Subcutaneous abdominal adipose tissue (tissue), 5 donors: ENCODE data around the gene ELOVL6.

Source experiments
- H3K27ac ChIP-seq: one replicate; pipeline ENCODE4 v1.7.0; 2013; ENCODE audit warnings: low read depth, mild to moderate bottlenecking, inconsistent platforms, low read length, moderate library complexity
- H3K27me3 ChIP-seq, 5 donors: one replicate each; pipeline ENCODE4 v1.7.0; 2013; ENCODE audit warnings: low read length in 5 of 5, inconsistent platforms in 1 of 5; ENCODE audit not compliant: control insufficient read depth in 5 of 5, insufficient read depth in 4 of 5
- H3K36me3 ChIP-seq, 5 donors: one replicate each; pipeline ENCODE4 v1.7.0; 2013; ENCODE audit warnings: low read length in 5 of 5; ENCODE audit not compliant: control insufficient read depth in 5 of 5, insufficient read depth in 5 of 5
- H3K4me1 ChIP-seq, 5 donors: one replicate each; pipeline ENCODE4 v1.7.0; 2013; ENCODE audit warnings: low read length in 5 of 5, mild to moderate bottlenecking in 3 of 5, moderate library complexity in 1 of 5; ENCODE audit not compliant: control insufficient read depth in 5 of 5, insufficient read depth in 5 of 5
- H3K4me3 ChIP-seq, 5 donors: one replicate each; pipeline ENCODE4 v1.7.0; 2013; ENCODE audit warnings: low read length in 5 of 5, low read depth in 1 of 5
- H3K9ac ChIP-seq, 5 donors: one replicate each; pipeline ENCODE4 v1.7.0; 2013; ENCODE audit warnings: low read length in 5 of 5, mild to moderate bottlenecking in 4 of 5, moderate library complexity in 3 of 5
- H3K9me3 ChIP-seq, 5 donors: one replicate each; pipeline ENCODE4 v1.7.0; 2013; ENCODE audit warnings: low read length in 5 of 5; ENCODE audit not compliant: control insufficient read depth in 5 of 5
- donor health status: healthy.
- donor health status: healthy.
- donor health status: healthy.
- donor health status: healthy.
- donor health status: healthy.

The ELOVL6 gene

DNA sequence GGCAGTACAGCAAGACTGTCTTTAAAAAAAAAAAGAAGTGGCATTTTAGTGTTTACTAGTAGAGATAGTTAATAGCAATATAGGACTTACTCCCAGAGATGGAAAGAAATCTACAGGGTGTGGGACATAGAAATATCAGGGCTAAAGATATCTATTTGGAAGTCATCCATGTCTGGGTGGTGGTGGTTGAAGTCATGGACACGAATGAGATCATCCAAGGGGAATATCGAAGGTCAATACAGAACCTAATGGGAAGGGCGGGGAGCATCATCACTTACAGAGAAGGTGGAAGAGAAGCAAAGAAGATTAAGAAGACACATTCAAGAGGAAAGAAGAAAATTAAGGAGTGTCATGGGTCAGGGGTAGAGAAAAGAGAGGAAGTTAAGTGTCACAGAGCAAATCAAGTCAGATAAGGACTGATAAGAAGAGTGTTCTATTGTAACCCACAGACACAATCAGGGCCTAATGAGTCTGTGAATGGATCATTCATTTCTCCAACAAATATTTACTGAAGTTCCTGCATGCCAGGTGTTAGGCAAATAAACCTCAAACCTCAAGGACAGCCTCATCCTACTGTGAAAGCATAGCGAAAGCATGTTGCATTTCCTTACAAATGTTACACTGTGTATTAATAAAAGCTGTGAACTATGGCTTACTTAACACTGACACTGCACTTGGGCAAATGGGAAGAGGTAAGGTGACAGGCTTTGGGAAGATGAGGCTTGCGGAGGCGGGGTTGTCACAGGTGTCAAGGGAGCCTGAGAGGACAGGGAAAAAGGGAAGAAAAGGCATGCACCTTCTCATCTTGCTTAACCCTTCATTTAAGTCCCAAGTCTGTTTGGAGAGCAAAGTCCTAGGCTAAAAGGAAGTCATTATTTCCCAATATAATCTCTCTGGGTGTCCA lies 65.3 kb downstream of the ELOVL6 start:
- peaks cover 0 to 22% (median 0%) of the 10 kb centered on the region in 5 donors for H3K4me1 ChIP-seq
- no peaks in the 10 kb centered on the region for H3K9me3 ChIP-seq
- peak overlapping the region; percentile 20 for H3K27ac ChIP-seq
- H3K9ac ChIP-seq, result no peak overlapping the region
- H3K4me3 ChIP-seq, result no peak overlapping the region
- H3K27me3 ChIP-seq, result no peaks in the 10 kb centered on the region
- H3K36me3 ChIP-seq, result no peaks in the 10 kb centered on the region

DNA sequence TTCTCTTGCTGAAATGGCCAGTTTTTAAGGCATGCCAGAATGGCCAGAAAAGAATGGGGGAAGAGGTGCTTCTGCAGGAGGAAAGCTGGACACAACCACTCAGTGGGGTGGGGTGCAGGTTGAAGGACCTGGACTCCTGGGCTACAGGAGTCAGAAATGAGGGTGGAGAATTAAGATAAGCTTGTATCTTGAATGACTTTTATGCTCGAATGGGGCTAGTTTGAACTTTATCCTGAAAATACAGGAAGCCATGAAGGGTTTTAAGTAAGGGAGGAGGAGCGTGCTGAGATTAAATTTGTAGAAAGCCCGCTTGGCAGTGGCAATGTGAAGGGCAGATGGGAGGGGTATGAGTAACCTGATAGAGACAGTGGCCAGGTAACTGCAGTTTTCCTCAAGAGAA lies 66.5 kb downstream of the ELOVL6 start:
- no peak overlapping the region for H3K27ac ChIP-seq
- no peak overlapping the region for H3K4me3 ChIP-seq
- no peaks in the 10 kb centered on the region for H3K27me3 ChIP-seq
- H3K4me1 ChIP-seq, result peaks cover 0 to 22% (median 0%) of the 10 kb centered on the region in 5 donors
- no peaks in the 10 kb centered on the region for H3K36me3 ChIP-seq
- H3K9me3 ChIP-seq, result no peaks in the 10 kb centered on the region
- H3K9ac ChIP-seq, result no peak overlapping the region

DNA sequence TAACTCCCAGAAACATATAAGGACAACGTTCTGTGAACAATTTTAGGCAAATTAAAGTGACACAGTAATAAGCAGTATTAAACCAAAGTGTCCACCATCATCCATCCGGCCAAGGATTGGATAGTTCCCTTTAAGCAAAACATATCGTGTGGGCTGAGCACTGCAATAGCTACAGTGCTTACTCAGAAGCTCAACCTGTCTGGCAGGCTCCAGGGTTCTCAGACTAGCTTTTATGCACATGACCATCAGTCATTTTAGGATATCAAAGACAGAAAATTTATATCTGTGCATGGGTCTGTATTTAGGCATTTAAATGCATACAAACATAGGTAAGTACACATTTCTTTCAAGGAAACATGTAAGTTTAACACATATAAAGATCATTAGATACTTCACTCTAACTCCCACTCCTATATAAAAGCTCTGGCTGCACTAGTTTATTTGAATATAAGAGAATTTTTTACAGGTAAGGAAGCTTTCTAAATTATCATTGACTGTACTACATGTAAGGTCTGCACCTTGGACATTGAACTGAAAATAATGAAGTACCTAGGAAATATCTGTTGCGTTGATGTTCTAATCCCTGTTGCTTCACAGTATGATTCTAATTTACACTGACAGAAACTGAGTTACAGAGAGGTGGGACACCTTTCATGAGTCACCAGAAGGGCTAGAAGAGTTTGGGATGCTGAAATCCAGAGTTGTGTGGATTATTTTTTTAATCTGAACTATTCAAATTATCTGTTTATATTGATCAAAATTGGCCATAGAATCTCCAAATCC lies 67.6 kb downstream of the ELOVL6 start:
- H3K36me3 ChIP-seq, result no peaks in the 10 kb centered on the region
- no peak overlapping the region for H3K27ac ChIP-seq
- peaks cover 0 to 22% (median 0%) of the 10 kb centered on the region in 5 donors for H3K4me1 ChIP-seq
- H3K4me3 ChIP-seq, result no peak overlapping the region
- no peaks in the 10 kb centered on the region for H3K9me3 ChIP-seq
- H3K9ac ChIP-seq, result no peak overlapping the region
- H3K27me3 ChIP-seq, result no peaks in the 10 kb centered on the region

DNA sequence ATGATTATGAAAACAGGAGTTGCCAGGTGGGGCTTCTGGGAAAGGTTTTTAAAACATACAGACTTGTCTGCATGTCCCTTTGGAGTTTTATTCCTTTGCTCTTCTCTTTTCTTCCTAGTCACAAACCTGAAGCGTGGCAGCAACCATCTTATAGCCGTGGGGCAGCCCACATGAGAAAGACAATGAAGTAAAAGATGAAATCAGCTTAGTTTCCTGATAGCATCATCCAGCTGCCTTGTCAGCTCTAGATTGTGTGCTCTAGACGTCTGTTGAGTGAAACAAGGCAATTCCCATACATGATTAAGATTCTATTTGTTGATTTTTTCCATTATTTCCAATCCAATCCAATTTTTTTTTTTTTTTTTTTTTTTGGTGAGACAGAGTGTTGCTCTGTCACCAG lies 68.9 kb downstream of the ELOVL6 start:
- Histone ChIP-seq H3K4me3 (no peak overlapping the region), H3K9ac (no peak overlapping the region), H3K4me1 (peaks cover 0 to 17% (median 0%) of the 10 kb centered on the region in 5 donors), H3K27ac (no peak overlapping the region), H3K9me3 (no peaks in the 10 kb centered on the region), H3K27me3 (no peaks in the 10 kb centered on the region), H3K36me3 (no peaks in the 10 kb centered on the region)

DNA sequence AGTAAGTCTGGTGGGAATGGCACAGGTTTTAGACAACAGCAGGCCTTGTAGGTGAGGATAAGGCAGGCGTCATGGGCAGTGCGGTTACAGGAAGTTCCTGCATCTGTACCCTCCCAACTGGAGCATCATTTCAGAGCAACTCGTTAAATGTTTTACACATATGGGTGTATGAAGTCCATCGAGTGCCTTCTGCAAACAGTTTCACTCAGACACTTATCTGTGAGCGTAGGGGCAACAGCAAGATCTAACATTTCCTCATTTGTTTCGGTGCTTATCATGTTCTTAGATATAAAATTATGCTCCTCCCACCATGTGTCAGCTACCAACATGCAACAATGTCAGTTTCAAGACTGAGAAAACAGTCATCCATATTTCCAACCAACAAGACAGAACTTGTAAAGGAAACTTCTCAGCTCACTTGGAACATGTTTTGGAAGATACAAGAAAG lies 69.9 kb downstream of the ELOVL6 start:
- H3K36me3 ChIP-seq, result no peaks in the 10 kb centered on the region
- H3K27ac ChIP-seq, result no peak overlapping the region
- no peak overlapping the region for H3K9ac ChIP-seq
- H3K4me1 ChIP-seq, result peaks cover 0 to 17% (median 0%) of the 10 kb centered on the region in 5 donors
- no peak overlapping the region for H3K4me3 ChIP-seq
- no peaks in the 10 kb centered on the region for H3K27me3 ChIP-seq
- no peaks in the 10 kb centered on the region for H3K9me3 ChIP-seq

DNA sequence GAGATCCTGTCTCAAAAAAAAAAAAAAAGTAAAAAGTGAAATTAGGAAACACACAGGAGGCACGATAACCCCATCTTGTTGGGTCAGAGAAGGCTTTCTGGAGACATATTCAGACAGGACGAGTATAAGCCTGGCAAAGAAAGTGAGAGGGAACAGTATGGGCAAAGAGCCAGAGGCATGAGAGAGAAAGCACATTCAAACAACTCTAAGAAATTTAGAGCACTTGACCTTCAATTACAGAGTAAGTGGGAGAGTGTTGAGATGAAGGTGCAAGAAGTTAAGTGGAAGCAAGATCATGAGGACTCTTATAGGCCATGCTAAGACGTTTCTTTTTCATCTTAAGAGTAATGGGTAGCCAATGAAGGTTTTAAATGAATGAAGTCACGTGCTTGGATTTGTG lies 70.4 kb downstream of the ELOVL6 start:
- no peak overlapping the region for H3K4me3 ChIP-seq
- no peaks in the 10 kb centered on the region for H3K27me3 ChIP-seq

DNA sequence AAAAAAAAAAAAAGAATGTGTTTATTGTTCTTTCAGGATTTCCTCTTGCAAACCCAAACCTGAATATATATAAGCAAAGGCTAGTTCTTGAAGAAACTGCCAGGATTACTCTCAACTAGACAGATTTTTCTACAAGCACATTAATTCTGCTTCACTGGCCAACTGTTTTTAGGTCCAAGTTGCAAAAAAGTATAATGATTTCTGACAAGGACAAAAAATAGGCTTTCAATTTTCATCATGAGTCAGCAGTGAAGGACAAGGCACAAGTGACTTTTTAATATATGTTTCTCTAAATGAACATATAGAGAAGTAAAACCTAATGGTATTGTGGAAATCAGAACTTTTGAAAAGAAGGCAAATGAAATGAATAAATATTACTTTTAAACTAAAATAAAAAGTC lies 73.7 kb downstream of the ELOVL6 start:
- no peak overlapping the region for H3K4me3 ChIP-seq
- H3K36me3 ChIP-seq, result no peaks in the 10 kb centered on the region
- no peaks in the 10 kb centered on the region for H3K27me3 ChIP-seq
- H3K9me3 ChIP-seq, result no peaks in the 10 kb centered on the region
- H3K4me1 ChIP-seq, result peaks cover 0 to 4% (median 0%) of the 10 kb centered on the region in 5 donors
- H3K27ac ChIP-seq, result no peak overlapping the region
- no peak overlapping the region for H3K9ac ChIP-seq

More for the DNA sequence above, 70.4 kb downstream of the ELOVL6 start:
- Histone ChIP-seq H3K36me3 (no peaks in the 10 kb centered on the region), H3K9me3 (no peaks in the 10 kb centered on the region), H3K9ac (no peak overlapping the region), H3K4me1 (peaks cover 0 to 13% (median 0%) of the 10 kb centered on the region in 5 donors), H3K27ac (no peak overlapping the region)

DNA sequence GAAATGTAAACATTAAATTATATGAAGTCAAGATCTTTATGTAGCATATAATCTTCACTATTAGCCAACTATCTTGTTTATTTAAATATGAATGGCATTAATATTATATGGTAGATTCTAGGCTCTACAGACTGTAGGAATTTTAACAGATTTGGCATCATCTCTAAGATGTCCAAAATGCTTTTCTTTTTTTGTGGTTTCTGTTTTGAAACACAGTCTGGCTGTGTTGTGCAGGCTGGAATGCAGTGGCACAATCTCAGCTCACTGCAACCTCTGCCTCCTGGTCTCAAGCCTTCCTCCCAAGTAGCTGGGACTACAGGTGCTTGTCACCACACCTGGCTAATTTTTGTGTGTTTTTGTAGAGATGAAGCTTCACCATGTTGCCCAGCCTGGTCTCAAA lies 76.2 kb downstream of the ELOVL6 start:
- H3K27ac ChIP-seq, result no peak overlapping the region

DNA sequence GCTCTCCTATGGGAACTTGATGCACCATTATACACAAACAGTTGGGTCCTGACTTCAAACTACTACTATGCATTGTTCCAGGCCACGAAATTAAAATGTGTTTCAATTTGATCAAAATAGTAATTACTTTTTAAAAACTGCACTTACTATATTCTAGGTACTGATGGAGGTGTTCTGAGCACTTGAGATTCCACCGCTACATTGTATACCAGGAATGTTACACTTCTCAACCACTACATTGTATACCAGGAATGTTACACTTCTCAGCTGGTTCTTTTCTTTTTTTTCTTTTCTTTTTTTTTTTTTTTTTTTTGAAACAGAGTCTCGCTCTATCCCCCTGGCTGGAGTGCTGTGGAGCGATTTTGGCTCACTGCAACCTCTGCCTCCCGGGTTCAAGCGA lies 77.9 kb downstream of the ELOVL6 start:
- Histone ChIP-seq H3K4me1 (peaks cover 0 to 4% (median 0%) of the 10 kb centered on the region in 5 donors), H3K9ac (no peak overlapping the region), H3K27ac (peak overlapping the region; percentile 12), H3K9me3 (no peaks in the 10 kb centered on the region), H3K36me3 (no peaks in the 10 kb centered on the region), H3K4me3 (no peak overlapping the region), H3K27me3 (no peaks in the 10 kb centered on the region)

More for the DNA sequence above, 76.2 kb downstream of the ELOVL6 start:
- peaks cover 0 to 4% (median 0%) of the 10 kb centered on the region in 5 donors for H3K4me1 ChIP-seq
- H3K9me3 ChIP-seq, result no peaks in the 10 kb centered on the region
- H3K9ac ChIP-seq, result no peak overlapping the region
- no peaks in the 10 kb centered on the region for H3K27me3 ChIP-seq
- H3K36me3 ChIP-seq, result no peaks in the 10 kb centered on the region
- H3K4me3 ChIP-seq, result no peak overlapping the region

DNA sequence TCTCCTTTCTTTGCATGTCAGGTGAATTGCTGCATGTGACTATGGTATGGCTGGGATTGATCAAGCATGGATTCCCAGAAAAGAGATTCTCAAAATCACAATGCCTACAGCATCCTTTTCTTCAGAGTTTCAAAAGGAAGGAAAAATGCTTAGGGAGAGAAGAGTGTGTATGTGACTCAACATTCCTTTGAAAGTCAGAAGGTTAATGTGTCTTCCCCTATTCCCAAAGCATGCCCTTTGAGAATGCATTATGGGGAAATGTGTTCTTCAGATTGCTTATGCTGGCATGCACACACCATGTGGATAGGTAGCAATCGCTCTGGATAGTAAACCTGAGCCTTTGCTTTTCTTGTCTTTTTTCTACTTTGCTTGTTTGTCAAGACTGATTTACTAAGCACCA lies 78.5 kb downstream of the ELOVL6 start:
- peak overlapping the region; percentile 12 for H3K27ac ChIP-seq
- no peak overlapping the region for H3K4me3 ChIP-seq
- no peaks in the 10 kb centered on the region for H3K9me3 ChIP-seq
- H3K36me3 ChIP-seq, result no peaks in the 10 kb centered on the region
- H3K9ac ChIP-seq, result no peak overlapping the region
- H3K27me3 ChIP-seq, result no peaks in the 10 kb centered on the region
- H3K4me1 ChIP-seq, result peaks cover 0 to 4% (median 0%) of the 10 kb centered on the region in 5 donors
